NCI-H2171 (cell line): Measurements from ENCODE around the gene DEPP1.

Experiments
- DNase-seq: peaks from one replicate; lab custom pipeline; 2025; lab: John Stamatoyannopoulos, UW

The DEPP1 gene

DNA sequence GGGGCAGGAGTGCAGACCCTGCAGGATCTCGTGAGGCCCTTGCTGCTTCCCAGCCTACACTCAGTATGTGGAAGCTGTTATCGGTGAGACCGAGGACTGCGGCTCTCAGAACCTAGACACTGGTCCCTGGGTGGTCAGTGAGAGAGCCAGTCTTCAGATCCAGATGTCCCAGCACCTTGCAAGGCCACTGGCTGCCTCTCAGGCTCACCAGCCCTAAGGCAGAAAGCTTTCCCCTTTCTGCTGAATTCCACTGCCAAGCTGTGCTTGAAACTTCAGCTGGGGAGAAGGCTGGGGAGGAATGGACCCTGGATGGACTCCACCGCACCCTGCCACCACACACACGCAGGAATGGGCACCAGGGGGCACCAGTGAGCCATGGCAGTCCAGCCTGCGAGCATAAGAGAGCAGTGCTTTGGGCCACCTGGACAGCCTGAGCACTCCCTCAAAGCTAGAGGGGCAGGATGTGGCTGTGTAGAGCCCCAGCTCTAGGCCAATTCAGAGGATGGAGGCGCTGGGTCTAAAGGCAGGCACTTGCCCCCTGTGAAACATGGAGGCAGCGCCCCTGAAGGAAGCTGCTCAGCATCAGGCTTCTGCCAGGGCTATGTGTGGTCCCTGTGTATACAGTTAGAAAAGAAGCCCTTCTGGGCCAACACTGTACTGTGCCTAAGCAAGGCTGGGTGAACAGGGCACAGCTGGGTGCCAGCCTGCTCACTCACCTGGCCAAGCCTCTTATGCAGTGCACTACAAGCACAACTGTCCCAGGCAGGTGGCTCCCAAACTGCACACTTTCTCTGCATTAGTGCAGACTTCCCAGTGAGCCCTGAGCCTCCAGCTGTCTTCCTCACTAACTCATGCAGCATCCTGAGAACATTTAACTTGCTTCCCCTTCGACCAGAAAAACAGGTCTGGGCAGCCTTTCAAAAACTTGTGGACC lies 45.8 kb downstream of the DEPP1 start:
- DNase-seq = no peak

GRCh38 chr10:44931621-44932516 lies 46.7 kb downstream of the DEPP1 start:
- DNase-seq = no peak

DNA sequence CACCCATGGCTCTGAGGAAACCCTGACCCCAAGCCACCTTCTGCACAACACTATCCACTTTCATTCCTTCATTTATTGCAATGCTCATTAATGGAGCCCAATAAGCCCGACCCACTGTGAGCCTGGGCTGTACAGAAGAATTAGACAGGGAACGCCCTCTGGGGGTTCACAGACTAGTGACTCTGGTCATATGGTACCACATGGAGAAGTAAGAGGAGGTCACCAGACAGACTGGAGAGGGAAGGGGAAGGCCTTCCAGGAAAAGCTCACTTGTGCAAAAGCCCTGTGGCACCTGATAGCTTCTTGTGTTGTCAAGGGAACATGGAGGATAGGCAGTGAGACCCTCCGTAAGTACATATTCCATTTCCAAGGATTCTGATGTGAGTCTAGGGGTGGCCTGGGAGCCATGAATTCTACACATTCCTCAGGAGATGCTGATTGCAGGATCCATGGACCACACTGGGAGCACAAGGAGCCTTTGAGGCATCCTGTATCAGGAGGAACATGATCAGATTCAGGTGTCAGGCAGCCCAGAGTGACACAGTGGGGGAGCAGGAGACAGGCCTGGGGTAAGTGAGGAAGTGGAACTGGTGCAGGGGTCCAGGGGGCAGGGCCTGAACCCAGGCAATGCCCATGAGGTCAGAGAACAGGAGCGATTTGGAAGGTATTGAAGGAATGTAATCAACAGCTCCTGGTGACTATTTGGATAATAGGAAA lies 47.5 kb downstream of the DEPP1 start:
- no peak for DNase-seq

GRCh38 chr10:44929356-44930255 lies 49.0 kb downstream of the DEPP1 start:
- no peak for DNase-seq

DNA sequence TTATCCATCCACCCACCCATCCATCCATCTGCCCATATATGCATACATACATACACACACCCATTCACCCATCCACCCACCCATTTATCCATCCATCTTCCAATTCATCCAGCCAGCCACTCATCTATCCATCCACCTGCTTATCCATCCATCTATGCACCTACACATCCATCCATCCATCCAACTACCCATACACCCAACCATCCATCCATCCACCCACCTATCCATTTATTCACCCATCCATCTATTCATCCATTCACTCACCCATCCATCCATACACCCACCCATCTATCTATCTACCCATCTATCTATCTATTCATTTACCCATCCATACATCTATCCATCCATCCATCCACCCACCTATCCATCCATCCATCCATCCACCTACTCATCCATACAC lies 50.1 kb downstream of the DEPP1 start:
- DNase-seq = no peak

GRCh38 chr10:44927352-44927751 lies 51.3 kb downstream of the DEPP1 start:
- DNase-seq = no peak

- DNase-seq = no peak
Measured at GRCh38 chr10:44926751-44927351, 51.8 kb downstream of the DEPP1 start.
